Kidney tubule cell (primary cell): ENCODE results near the gene FREM2.
A peak's percentile ranks its signal among the peaks of the same experiment; 100 is the strongest.

Source experiments
- DNase-seq: peaks from one replicate; pipeline ENCODE4 v3.0.0-alpha.2; 2018; ENCODE audit warnings: low spot score

FREM2 gene

DNA sequence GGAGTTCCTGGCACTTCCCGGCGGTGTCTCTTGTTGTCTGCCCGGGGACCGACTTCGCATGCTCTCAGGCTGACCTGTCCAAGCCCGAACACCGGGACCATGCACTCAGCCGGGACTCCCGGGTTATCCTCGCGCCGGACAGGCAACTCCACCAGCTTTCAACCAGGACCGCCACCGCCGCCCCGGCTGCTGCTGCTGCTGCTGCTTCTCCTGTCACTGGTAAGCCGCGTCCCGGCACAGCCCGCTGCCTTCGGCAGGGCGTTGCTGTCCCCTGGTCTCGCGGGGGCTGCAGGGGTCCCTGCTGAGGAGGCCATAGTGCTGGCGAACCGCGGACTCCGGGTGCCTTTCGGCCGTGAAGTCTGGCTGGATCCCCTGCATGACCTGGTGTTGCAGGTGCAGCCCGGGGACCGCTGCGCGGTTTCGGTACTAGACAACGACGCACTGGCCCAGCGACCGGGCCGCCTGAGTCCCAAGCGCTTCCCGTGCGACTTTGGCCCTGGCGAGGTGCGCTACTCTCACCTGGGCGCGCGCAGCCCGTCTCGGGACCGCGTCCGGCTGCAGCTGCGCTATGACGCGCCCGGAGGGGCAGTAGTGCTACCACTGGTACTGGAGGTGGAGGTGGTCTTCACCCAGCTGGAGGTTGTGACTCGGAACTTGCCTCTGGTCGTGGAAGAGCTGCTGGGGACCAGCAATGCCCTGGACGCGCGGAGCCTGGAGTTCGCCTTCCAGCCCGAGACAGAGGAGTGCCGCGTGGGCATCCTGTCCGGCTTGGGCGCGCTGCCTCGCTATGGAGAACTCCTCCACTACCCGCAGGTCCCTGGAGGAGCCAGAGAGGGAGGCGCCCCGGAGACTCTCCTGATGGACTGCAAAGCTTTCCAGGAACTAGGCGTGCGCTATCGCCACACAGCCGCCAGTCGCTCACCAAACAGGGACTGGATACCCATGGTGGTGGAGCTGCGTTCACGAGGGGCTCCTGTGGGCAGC lies 661 bp downstream of the FREM2 start:
- peak; percentile 39 for DNase-seq

DNA sequence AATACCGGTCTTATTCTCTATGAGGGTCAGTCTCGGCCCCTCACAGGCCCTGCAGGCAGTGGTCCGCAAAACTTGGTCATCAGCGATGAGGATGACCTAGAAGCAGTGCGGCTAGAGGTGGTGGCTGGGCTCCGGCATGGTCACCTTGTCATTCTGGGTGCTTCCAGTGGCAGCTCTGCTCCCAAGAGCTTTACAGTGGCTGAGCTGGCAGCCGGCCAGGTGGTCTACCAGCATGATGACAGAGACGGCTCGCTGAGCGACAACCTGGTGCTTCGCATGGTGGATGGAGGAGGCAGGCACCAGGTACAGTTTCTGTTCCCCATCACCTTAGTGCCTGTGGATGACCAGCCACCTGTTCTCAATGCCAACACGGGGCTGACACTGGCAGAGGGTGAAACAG lies 1.8 kb downstream of the FREM2 start:
- DNase-seq: no peak

DNA sequence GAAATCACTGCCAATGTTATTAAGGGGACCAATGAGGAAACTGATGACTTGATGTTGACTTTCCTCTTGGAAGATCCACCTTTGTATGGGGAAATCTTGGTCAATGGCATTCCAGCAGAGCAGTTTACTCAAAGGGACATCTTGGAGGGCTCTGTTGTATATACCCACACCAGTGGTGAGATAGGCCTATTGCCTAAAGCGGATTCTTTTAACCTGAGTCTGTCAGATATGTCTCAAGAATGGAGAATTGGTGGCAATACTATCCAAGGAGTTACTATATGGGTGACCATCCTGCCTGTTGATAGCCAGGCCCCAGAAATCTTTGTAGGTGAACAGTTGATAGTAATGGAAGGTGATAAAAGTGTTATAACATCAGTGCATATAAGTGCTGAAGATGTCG lies 3.4 kb downstream of the FREM2 start:
- no peak for DNase-seq

- no peak for DNase-seq
These were observed 6.3 kb downstream of the FREM2 start for GRCh38 chr13:38693168-38693567.

DNA sequence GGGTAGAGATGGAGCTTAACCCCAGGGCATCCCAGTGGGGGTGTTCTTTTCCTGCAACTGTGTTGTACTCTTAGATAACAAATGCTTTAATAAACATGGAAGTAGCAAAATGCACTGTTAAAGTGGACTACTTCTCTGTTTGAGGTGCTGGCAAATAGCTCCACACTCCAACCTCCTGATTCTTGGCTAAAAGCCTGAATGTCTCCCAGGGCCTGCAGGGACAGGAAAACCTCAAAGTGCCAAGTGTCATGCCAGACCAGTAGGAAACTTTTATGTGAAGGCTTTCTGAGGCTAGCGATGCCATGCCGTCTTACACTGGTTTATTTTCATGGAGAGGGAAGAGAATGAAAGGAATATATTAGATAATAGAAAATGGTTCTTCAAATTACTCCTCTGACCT lies 6.8 kb downstream of the FREM2 start:
- no peak for DNase-seq

GRCh38 chr13:38697197-38697596 lies 10.3 kb downstream of the FREM2 start:
- peak; percentile 59 for DNase-seq

DNA sequence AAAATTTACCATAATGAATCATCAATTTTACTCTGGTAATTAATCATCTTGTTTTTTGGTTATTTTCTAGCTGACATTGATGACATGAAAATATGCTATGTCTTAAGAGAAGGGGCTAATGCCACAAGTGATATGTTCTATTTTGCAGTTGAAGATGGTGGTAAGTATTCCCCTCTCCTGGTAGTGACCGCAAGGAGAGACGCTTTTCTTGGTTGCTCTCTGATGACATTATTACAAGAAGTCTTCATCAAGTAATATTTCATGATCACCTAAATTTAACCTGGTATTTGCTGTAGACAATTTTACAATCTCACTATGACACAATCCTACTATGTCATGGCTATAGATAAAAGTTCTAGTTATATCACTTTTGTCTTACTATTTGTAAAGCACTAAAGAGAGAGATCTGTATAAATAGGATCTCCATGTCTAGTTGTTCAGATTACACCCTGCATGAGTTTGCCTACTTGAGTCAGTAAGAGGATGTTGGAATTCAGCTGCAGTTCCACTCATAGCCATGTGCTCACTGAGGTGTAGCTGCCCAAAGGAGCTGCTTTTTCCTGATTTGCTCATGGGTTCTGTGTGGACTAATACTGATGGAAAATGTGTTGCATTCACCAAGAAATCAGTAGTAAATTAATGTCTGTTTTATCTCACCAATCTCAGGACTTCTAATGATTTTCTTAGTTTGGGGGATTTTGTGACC lies 10.9 kb downstream of the FREM2 start:
- DNase-seq: peak; percentile 75

DNA sequence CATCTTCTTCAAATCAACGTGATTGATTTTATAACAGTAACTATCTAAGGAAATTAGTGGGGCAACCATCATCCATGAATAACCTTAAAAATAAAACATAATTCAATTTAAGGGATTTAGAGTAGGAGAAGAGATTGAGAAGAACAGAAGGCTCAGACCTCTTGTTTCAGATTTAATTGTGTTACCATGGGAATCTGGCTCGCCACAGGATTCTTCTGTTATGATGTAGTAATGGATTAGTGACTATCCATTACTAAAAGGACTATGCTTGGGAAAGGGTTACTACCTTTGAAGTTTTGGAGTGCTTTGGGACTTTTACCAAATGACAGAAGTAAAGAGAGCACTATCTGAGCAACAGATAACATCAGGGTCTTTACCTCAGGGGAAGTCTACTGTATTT lies 13.2 kb downstream of the FREM2 start:
- DNase-seq: no peak

DNA sequence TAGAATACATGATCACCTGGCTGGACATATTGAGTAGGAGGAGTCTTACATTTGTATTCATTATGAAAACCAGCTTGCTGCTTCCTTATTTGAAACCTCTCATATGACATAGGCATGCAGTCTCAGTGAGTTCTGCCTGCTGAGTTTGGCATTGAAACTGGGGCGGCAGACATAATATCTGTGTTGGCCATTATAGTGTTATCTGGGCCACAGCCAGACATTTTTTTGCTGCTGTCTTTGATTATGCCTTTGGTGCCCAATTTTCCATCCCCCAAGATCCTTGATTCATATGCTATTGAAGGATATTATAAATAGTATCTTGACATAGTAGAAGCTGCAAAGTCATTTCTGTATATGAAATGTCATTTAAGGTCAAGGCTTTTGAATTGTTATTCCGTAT lies 15.8 kb downstream of the FREM2 start:
- no peak for DNase-seq

DNA sequence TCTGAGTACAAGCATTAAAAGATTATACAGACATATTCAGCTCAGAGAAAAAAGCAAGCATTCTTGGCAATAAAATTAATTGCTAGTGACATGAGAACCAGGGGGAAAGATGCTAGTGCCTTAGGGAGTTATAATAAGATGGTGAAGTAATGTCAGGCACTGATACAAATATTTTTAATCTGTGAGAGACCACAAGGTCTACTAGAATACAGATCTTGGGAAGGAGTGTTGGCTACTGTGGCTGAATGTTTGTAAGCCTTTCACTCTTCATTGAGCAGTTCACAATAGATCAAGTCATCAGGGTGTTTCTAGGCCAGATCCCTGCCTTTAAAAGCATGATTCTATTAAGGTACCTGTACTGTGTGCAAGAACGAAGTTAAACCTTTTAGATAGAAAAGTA lies 16.4 kb downstream of the FREM2 start:
- DNase-seq: no peak

DNA sequence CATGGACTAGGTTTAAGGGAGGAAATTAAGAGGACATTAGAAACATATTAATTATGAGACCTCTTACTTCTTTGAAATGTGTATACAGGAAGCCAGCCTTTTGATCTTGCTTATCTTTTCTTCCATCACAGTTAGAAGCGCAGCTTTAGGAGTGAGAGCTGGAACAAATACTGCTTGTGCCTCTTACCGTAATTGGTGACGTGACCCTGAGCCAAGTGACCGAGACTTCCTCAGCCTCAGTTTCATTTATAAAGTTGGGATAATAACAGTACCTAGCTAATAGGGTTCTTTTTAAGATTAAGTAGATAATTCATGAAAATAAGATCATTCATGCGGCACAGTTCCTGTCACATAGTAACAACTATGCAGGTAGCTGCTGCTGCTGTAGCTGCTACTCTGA lies 18.5 kb downstream of the FREM2 start:
- no peak for DNase-seq

GRCh38 chr13:38707460-38707859 lies 20.6 kb downstream of the FREM2 start:
- no peak for DNase-seq

DNA sequence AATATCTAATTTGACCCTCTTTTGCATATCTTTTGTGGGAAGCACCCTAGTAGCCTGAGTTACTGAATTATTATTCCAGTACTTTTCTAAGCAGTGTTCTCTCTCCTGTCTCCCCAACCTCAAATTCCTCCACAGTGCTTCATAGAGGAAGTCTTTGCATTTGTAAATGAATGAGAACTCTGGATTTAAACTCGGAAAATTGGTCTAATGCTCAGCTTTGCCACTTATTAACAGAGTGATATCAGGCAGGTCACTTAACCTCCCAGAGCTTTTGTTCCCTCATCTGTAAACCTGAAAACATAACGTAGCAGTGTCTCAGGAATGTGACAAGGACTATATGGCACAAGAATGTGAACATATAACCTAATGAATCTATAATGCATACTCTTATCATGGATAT lies 26.2 kb downstream of the FREM2 start:
- DNase-seq: peak; percentile 89

- DNase-seq: no peak
These were observed 31.5 kb downstream of the FREM2 start for GRCh38 chr13:38718374-38718773.

DNA sequence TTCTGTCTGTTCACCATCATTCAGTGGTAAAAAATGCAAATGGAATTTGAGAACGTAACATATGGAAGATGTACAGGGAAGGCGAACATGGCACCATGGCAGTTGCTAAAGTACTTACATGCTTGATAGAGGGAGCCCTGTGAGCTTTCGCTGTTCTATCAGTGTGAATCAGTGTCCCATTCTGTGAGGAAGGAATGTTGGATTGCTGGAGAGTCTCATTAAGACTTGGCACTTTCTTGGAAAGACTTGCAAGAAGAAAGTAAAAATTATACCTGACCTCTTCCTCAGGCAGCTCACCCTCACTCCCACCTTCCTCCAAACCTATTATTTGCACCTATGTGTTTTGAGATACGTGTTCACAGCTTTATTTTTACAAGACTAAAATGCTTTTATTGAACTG lies 43.5 kb downstream of the FREM2 start:
- DNase-seq: no peak

DNA sequence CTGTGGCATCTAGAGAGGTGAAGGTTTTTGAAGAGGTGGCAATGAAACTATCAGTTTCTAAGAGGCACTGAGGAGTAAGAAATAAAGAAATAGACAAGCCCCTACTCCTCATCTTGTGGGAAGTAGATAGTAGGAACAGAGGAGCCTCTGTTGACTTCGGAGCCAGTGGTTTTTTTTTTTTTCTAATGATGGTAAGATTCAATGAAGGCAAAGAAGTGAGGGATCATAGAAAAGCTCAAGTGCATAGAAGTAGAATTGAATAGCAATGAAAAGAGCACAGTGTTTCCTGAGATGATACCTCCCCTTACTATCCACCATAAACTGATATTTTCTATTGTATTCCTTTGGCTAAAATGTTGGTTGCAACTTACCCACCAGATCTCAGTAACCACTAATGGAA lies 46.3 kb downstream of the FREM2 start:
- DNase-seq: no peak

GRCh38 chr13:38735665-38736440 lies 49.0 kb downstream of the FREM2 start:
- DNase-seq: peak; percentile 24

GRCh38 chr13:38743466-38743865 lies 56.6 kb downstream of the FREM2 start:
- DNase-seq: no peak

- no peak for DNase-seq
These were observed 65.8 kb downstream of the FREM2 start for GRCh38 chr13:38752686-38753085.

- no peak for DNase-seq
These were observed 67.0 kb downstream of the FREM2 start for GRCh38 chr13:38753878-38754277.

DNA sequence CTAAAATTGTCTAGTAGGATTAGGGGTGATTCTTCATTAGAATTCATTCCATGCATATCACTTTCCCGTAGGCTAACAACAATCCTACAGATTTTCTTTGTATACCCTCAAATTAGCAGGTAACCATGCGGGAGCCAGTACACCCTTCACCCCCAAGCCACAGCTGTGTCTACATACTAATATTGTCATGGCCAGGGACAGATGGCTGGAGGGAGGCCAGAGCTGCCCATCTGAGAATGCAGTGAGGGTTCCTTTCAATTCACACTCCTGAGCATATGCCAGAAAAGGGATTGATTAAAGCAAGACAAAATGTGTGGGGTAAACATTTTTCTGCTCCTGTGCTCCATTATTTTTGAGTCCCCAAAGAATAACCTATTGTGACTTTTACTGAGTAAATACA lies 68.9 kb downstream of the FREM2 start:
- no peak for DNase-seq

- DNase-seq: no peak
These were observed 71.4 kb downstream of the FREM2 start for GRCh38 chr13:38758277-38758676.

GRCh38 chr13:38759390-38759789 lies 72.5 kb downstream of the FREM2 start:
- DNase-seq: no peak
